GM23338 (cell line): ENCODE results near the gene MRPL23.

Experiments
- CREB1 ChIP-seq: fragments of 250-450 bp; sonication (Bioruptor Pico); IDR thresholded peaks from 2 replicates; pipeline ENCODE4 v1.5.0; 2020; ENCODE audit warnings: low read depth, mild to moderate bottlenecking, moderate library complexity
- ETS1 ChIP-seq: IDR thresholded peaks from 2 replicates; pipeline ENCODE4 v1.6.1; 2016; ENCODE audit warnings: antibody characterized with exemption
- EZH2 ChIP-seq: fragments of 200-600 bp; sonication (generic); IDR thresholded peaks from one replicate; pipeline ENCODE4 v1.8.0; 2017; ENCODE audit warnings: antibody characterized with exemption, mild to moderate bottlenecking, low read depth; ENCODE audit not compliant: unreplicated experiment
- EZH2phosphoT487 ChIP-seq: fragments of 200-600 bp; sonication (generic); IDR thresholded peaks from one replicate; pipeline ENCODE4 v1.8.1; 2018; ENCODE audit warnings: antibody characterized with exemption; ENCODE audit not compliant: unreplicated experiment
- JUNB ChIP-seq: IDR thresholded peaks from one replicate; pipeline ENCODE4 v1.6.1; 2016; ENCODE audit warnings: antibody characterized with exemption; ENCODE audit not compliant: unreplicated experiment
- NANOG ChIP-seq: IDR thresholded peaks from 2 replicates; pipeline ENCODE4 v1.6.1; 2016; ENCODE audit warnings: antibody characterized with exemption, borderline replicate concordance
- POLR2AphosphoS5 ChIP-seq: IDR thresholded peaks from 2 replicates; pipeline ENCODE4 v1.6.1; 2016; ENCODE audit warnings: antibody characterized with exemption, low read depth
- REST ChIP-seq: IDR thresholded peaks from one replicate; pipeline ENCODE4 v1.6.1; 2018; ENCODE audit warnings: antibody characterized with exemption; ENCODE audit not compliant: unreplicated experiment
- STAT1 ChIP-seq: IDR thresholded peaks from one replicate; pipeline ENCODE4 v1.6.1; 2016; ENCODE audit warnings: antibody characterized with exemption; ENCODE audit not compliant: unreplicated experiment
- ZNF114 ChIP-seq: fragments of 250-450 bp; sonication (Bioruptor Pico); IDR thresholded peaks from 2 replicates; pipeline ENCODE4 v1.5.0; 2020; ENCODE audit warnings: mild to moderate bottlenecking, moderate library complexity
- ZNF331 ChIP-seq: fragments of 250-450 bp; sonication (Bioruptor Pico); IDR thresholded peaks from 2 replicates; pipeline ENCODE4 v1.5.0; 2020; ENCODE audit warnings: low read depth, mild to moderate bottlenecking, moderate library complexity
- ZNF462 ChIP-seq: fragments of 250-450 bp; sonication (Bioruptor Pico); IDR thresholded peaks from 2 replicates; pipeline ENCODE4 v1.5.0; 2020; ENCODE audit warnings: mild to moderate bottlenecking, moderate library complexity
- TF ChIP-seq, protein P1 (sequence below), 2 experiments: fragments of 200-600 bp in 1 of 2; sonication (generic) in 1 of 2; conservative IDR thresholded peaks; 2 replicates each; pipeline versions ENCODE4 v1.5.1 to v1.6.1; 2016 to 2017; ENCODE audit warnings: antibody characterized with exemption in 2 of 2, low read depth in 2 of 2, mild to moderate bottlenecking in 2 of 2, moderate library complexity in 1 of 2

DNA sequence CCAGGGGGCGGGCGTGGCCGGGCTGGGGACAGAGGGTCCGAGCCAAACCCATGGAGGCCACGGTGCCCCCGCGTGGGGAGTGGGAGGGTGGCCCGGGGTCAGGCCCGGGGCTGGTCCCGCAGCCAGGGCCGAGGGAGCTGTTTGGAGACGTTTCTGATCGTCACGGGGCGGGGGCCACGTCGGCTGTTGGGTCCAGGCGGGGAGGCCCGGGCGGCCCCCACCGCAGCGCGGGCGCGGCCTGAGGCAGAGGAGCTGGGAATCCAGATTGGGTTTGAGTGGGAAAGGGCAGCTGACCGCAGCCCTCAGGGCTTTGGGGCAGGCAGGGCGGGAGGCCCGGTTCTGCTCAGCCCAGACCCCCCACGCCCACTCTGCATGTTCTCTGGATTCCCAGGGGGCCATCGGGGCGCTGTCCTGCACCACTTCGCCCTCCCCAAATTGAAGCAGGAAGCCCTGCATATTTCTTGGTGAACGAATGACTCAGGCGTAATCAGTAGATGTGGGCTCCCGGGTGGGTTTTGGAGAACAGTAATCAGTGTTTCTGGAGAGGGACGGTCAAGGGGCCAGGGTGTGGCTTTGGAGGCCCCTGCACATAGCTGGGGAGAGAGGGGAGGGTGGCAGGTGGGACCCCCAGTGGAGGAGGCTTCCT lies 583 bp downstream of the MRPL23 start:
- TF ChIP-seq, protein P1, sequence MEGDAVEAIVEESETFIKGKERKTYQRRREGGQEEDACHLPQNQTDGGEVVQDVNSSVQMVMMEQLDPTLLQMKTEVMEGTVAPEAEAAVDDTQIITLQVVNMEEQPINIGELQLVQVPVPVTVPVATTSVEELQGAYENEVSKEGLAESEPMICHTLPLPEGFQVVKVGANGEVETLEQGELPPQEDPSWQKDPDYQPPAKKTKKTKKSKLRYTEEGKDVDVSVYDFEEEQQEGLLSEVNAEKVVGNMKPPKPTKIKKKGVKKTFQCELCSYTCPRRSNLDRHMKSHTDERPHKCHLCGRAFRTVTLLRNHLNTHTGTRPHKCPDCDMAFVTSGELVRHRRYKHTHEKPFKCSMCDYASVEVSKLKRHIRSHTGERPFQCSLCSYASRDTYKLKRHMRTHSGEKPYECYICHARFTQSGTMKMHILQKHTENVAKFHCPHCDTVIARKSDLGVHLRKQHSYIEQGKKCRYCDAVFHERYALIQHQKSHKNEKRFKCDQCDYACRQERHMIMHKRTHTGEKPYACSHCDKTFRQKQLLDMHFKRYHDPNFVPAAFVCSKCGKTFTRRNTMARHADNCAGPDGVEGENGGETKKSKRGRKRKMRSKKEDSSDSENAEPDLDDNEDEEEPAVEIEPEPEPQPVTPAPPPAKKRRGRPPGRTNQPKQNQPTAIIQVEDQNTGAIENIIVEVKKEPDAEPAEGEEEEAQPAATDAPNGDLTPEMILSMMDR (conservative IDR thresholded peaks at IDR 0.05; ENCODE audit: low read depth in 2 of 2), result no peak
- TF ChIP-seq CREB1 (CRISPR knock-in tag) (no peak), EZH2 (no peak), ZNF331 (CRISPR knock-in tag) (no peak), REST (no peak), POLR2AphosphoS5 (no peak), NANOG (no peak), EZH2phosphoT487 (no peak), JUNB (no peak), ETS1 (no peak), ZNF114 (no peak), ZNF462 (CRISPR knock-in tag) (no peak), STAT1 (no peak)
